OCI-LY1 (cell line): ENCODE data around the gene RXFP3.

ENCODE experiments used
- CTCF ChIP-seq: fragments of 200-600 bp; sonication (generic), shearing (Covaris generic); IDR thresholded peaks from 2 replicates; pipeline ENCODE4 v1.5.1; 2017; ENCODE audit warnings: mild to moderate bottlenecking, antibody characterized with exemption, low read length, moderate library complexity, mixed read lengths
- EZH2 ChIP-seq: fragments of 200-600 bp; sonication (generic), shearing (Covaris generic); IDR thresholded peaks from 2 replicates; pipeline ENCODE4 v1.8.0; 2017; ENCODE audit warnings: borderline replicate concordance, mixed run types, mild to moderate bottlenecking, antibody characterized with exemption, low read length, moderate library complexity, mixed read lengths

- no peak for TF ChIP-seq CTCF
- no peak for TF ChIP-seq EZH2
Observed at GRCh38 chr5:33936381-33937016, at the start of gene RXFP3.
